ENCODE data around the gene CYP20A1.
"Not testable (repeated sequence)": the region's sequence is repeated elsewhere in the genome, so short reads cannot be mapped to it uniquely, and the experiment has no call there.

The CYP20A1 gene

DNA sequence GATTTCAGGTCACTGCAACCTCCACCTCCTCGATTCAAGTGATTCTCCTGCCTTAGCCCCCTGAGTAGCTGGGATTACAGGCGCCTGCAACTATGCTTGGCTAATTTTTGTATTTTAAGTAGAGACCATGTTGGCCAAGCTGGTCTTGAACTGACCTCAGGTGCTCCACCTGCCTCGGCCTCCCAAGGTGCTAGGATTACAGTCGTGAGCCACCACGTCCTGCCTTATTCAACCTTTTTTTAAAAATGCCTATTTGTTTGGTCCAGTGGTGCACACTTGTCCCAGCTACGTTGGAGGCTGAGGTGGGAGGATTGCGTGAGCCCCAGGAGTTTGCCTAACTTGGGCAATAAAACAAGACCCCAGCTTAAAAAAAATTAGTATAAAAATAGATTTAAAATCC, 43.3 kb downstream of the CYP20A1 start:
- DNase-seq (ENCODE audit: low spot score): no peak

DNA sequence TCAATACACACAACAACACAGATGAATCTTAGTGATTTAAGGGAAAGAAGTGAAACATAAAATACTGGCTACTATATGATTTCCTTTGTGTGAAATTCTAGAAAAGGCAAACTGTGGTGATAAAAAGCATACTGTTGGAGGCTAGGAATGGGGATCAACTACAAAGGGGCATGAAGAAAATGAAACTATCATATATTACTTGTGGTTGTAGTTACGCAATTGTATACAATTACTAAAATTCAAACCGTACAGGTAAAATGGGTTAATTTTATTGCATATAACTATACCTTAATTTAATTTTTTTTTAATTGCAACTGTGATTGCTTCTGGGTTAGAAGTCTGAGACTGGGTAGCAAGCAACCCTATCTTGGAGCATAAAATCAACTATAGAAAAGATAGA, 47.7 kb downstream of the CYP20A1 start:
- DNase-seq (ENCODE audit: low spot score): no peak

DNA sequence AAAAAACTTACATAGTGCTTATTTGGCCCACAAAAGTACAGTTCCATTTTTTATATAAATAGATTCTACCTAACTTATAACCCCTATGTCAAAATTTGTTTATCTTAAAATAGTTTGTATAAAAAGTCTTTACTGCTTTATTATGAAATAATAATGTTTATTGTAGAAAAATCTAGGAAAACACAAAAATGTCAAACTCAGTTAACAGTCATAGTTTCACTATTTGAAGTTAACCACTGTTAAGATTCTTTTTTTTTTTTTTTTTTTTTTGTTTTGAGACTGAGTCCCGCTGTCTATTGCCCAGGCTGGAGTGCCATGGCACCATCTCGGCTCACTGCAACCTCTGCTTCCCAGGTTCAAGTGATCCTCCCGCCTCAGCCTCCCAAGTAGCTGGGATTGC, 62.8 kb downstream of the CYP20A1 start:
- no peak for DNase-seq (ENCODE audit: low spot score)

DNA sequence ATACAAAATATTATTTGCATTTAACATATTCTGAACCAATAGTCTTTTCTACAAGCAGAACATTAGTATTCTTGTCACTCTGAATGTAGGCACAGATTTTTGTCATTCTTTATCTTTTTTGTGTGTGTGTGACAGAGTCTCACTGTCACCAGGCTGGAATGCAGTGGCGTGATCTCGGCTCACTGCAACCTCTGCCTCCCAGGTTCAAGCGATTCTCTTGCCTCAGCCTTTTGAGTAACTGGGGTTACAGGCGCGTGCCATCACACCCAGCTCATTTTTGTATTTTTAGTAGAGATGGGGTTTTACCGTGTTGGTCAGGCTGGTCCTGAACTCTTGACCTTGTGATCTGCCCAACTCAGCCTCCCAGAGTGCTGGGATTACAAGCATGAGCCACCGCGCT, 63.8 kb downstream of the CYP20A1 start:
- DNase-seq (ENCODE audit: low spot score): not testable (repeated sequence)

GRCh38 chr2:203310688-203311436, 72.0 kb downstream of the CYP20A1 start:
- DNase-seq (ENCODE audit: low spot score): no peak

DNA sequence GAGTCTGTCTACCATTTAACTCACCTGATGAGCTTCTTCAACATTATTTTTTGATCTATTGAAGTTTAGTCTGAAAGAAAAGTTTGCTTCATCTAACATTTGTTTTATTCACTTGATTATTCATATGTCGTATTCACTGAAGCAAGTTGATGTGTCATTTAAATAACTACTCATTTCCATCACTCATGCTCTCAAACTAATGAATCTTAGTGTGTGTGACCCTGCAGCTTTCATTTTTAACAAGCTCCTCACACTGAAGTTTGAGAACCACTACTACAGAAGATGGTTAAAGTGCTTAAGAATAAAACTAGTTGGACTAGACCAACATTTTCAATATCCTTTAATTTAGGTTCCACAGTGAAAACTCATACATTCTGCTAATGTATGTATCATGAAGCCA, 87.5 kb downstream of the CYP20A1 start:
- no peak for DNase-seq (ENCODE audit: low spot score)

DNA sequence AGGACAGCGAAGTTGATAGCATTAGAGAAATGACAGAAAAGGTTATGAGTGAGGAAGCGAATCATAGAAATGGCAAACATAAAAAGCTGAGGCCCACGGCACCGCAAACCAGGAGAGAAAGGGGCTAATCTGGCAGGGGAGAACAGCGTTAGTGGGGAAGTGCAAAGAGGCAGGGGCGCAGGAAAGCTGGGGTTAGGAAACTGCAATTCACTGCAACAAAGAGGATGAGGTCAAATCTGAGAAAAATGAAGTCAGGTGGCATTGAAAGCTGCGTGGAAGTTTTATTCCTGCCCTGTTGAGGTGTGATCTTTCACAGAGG, 88.7 kb downstream of the CYP20A1 start:
- no peak for DNase-seq (ENCODE audit: low spot score)

GRCh38 chr2:203327901-203328759, 89.3 kb downstream of the CYP20A1 start, which contains the start of gene ABI2:
TSS of gene ABI2 (plus strand) at chr2:203328394. CDS start at chr2:203328515, 121 bp downstream.
- peak; percentile 53 for DNase-seq (ENCODE audit: low spot score)

DNA sequence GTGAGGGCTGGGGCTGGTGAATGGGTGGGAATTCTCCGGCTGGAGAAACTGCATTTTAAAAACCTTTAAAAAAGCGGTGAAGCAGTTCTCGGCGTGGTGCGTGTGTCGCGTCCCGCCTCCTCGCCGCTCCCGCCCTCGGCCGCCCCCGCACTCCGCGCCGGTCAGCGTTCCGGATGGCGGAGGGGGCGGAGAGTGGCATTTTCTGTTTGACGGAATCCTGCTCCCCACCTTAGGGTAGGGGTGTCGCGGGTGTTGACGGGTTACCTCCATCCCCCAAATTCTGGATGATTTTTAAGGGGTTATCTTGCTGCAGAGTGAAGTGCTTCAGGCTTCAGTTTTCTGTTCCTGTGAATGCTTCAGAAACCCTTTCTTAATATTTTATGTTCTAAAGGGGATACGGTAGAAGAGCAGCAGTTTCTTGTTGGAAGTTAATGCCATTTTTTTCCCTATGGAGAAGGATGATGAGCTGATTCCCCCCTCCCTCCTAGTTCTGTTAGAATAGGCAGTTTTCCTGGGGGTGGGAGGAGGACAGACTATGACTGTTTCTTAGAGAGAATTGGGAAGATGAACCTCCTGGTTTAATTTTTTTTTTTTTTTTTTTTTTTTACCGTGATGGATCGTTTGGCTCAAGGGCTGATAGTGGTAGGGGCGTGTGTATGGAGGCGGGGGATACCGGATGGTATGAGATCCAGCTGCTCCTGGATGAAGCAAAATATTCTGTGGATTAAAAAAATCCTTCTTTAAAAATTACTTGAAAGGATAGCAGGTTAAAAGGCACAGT, 90.1 kb downstream of the CYP20A1 start:
- DNase-seq (ENCODE audit: low spot score): peak; percentile 18

GRCh38 chr2:203330434-203330833, 91.6 kb downstream of the CYP20A1 start:
- no peak for DNase-seq (ENCODE audit: low spot score)

- DNase-seq (ENCODE audit: low spot score): no peak
These were observed 99.5 kb downstream of the CYP20A1 start for GRCh38 chr2:203338322-203338721.

DNA sequence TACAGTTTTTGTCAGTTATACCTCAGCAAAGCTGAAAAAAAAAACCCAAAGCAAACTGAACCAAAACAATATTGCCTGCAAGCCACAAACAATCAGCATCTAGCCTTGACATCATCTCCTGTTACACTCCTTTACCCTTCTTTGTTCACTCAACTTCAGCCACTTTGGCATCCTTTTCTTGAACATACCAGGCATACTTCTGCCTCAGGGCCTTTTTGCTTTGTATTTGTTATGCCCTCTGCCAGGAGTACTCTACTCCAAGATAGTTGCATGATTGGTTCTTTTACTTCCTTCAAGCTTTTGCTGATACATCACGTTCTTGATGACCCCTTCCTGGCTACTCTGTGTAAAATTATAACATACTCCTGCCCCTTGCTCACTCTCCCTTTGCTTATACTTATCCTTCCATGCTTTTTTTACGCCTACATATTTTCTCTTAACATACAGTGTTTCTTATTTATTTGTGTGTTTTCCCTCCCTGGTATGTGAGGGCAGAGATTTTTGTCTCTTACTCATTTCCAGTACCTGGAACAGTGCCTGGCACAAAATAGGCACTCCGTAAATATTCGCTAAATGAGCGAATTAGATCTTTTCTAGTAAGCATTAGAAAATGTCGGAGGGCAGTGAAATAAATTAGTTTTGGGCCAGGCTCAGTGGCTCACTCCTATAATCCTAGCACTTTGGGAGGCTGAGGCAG, 102.1 kb downstream of the CYP20A1 start:
- no peak for DNase-seq (ENCODE audit: low spot score)

DNA sequence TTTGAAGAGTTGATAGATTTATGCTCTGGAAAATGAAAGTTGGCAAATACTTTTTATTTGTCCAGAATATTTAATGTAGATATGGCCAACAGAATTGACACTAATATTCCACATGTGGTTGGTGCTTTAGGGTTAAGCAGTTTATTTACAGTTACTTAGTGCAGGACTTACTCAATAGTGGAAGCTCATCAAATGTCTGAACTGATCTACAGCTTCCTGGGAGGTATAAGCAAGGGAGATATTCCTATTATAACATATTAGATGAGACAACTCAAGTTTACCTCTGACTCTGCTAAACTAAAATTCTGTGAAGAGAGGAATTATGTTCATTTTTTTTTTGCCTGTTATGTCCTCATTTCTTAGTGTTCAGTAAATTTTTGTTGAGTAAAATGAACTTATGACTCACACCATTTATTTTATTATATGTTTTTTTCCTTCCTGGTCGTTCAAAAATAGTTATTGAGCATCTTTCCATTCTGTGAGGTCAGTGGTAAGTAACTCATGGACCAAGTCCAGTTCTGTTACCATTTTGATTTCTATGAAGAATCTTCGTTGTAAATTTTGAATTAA, 103.0 kb downstream of the CYP20A1 start:
- no peak for DNase-seq (ENCODE audit: low spot score)

- not testable (repeated sequence) for DNase-seq (ENCODE audit: low spot score)
These were observed 103.6 kb downstream of the CYP20A1 start for GRCh38 chr2:203342374-203342773.

- no peak for DNase-seq (ENCODE audit: low spot score)
These were observed 105.8 kb downstream of the CYP20A1 start for GRCh38 chr2:203344667-203345066.

- no peak for DNase-seq (ENCODE audit: low spot score)
These were observed 107.8 kb downstream of the CYP20A1 start for GRCh38 chr2:203346612-203347011.

DNA sequence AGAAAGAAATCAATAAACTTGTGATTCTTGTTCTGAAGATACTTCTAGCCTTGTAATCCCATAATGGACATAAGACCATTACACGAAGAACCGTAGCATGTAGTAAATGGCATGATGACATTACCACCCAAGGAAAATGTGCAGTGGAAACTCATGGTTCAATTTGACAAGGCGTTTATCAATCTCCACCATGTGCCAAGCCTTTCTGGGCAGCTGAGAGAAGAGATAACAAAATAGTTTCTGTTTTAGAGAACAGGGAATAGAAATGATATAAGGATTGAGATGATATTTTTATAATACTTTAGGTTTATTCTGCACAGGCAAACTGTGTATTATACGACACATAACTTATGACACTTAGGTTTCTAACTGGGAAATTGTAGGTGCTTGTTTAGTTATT, 108.6 kb downstream of the CYP20A1 start:
- DNase-seq (ENCODE audit: low spot score): no peak

DNA sequence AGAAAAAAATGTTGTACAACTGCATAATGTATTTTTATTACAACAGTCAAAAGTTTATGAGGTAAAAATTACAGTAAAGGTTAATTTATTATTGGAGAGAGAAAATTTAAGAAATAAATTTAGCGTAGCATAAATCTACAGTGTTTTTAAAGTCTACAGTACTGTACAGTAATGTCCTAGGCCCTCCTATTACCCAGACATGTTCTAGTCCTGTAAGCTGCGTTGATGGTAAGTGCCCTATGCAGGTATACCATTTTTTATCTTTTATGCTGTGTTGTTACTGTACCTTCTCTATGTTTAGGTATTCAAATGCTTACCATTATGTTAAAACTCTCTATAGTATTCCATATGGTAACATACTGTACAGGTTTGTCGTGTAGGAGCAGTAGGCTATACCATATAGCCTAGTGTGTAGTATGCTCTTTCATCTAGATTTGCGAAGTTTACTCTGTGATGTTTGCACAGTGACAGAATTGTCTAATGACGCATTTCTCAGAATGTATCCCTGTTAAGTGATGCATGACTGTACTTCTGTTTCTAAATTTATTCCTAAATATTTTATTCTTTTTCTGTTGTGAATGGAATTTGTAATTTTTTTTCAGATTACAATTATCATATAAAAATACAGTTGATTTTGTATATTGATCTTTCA, 113.9 kb downstream of the CYP20A1 start:
- no peak for DNase-seq (ENCODE audit: low spot score)

DNA sequence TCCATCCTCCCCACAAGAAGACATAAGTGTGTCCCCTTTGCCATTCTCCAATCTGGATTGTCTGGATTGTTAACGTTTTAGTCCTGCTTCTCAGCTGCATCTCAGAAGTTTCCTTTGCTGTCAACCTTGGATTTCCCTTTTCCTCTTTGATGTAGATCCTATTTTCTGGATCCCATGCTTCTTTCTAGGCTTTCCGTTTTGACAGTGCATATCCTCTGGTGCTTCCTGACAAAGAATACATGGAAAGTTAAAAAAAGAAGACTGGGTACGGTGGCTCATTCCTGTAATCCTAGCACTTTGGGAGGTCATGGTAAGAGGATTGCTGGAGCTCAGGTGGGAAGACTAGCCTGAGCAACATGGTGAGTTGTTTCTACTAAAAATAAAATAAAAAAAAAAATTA, 116.1 kb downstream of the CYP20A1 start:
- no peak for DNase-seq (ENCODE audit: low spot score)
